Kidney (tissue), 14 donors: ENCODE results near the gene SFSWAP. TPM values are rescaled to one million over a fixed set of nuclear protein-coding genes. Genes with fewer than 3 reads are reported as not detected.

Source experiments
- DNase-seq, 5 donors: peaks; one replicate each; pipeline ENCODE4 v3.0.0-alpha.2; 2013 to 2020
- FAIRE-seq: peaks from 2 replicates; lab custom pipeline; 2012; peaks lifted over from hg19 to GRCh38; lab: Jason Lieb, UNC
- H3K27ac ChIP-seq, 2 donors: one replicate each; pipeline ENCODE4 v1.7.0; 2013; ENCODE audit warnings: low read depth in 2 of 2, low read length in 2 of 2, inconsistent platforms in 1 of 2
- H3K27me3 ChIP-seq: one replicate; pipeline ENCODE4 v1.7.1; 2013; ENCODE audit warnings: low read length, inconsistent platforms; ENCODE audit not compliant: control insufficient read depth, insufficient read depth
- H3K36me3 ChIP-seq, 3 donors: one replicate each; pipeline versions ENCODE4 v1.7.0 to v1.7.1; 2013; ENCODE audit warnings: low read length in 3 of 3, control low read depth in 1 of 3, inconsistent platforms in 1 of 3; ENCODE audit not compliant: insufficient read depth in 3 of 3, control insufficient read depth in 2 of 3
- H3K4me1 ChIP-seq, 3 donors: one replicate each; pipeline versions ENCODE4 v1.7.0 to v1.7.1; 2013; ENCODE audit warnings: low read length in 3 of 3, inconsistent platforms in 1 of 3, low read depth in 1 of 3; ENCODE audit not compliant: control insufficient read depth in 2 of 3, insufficient read depth in 2 of 3
- H3K4me3 ChIP-seq, 3 donors: one replicate each; pipeline versions ENCODE4 v1.7.0 to v1.8.1; 2013; ENCODE audit warnings: low read length in 3 of 3, control low read depth in 1 of 3, inconsistent platforms in 1 of 3
- H3K9ac ChIP-seq, 3 donors: one replicate each; pipeline versions ENCODE4 v1.7.0 to v1.7.1; 2013; ENCODE audit warnings: low read length in 3 of 3, control low read depth in 1 of 3, inconsistent platforms in 1 of 3
- H3K9me3 ChIP-seq, 3 donors: one replicate each; pipeline versions ENCODE4 v1.7.0 to v1.7.1; 2013; ENCODE audit warnings: low read length in 3 of 3, control low read depth in 1 of 3, inconsistent platforms in 1 of 3; ENCODE audit not compliant: control insufficient read depth in 2 of 3, insufficient read depth in 1 of 3
- intact Hi-C: fragments of 100-400 bp; cut with DNase I; formaldehyde crosslinking; loops from one replicate; pipeline ENCODE4 v1.11.1; 2022
- polyA plus RNA-seq: library from polyadenylated mRNA; stranded (reverse); fragments of 350-450 nt; fragmentation: Illumina TruSeq; extraction: RNeasy Lipid Tissue Mini Kit (QIAGEN cat#74804); gene quantifications from one replicate; pipeline ENCODE4 v1.2.3, GENCODE V29; 2014; ENCODE audit warnings: low read depth, low replicate concordance; ENCODE audit not compliant: insufficient read depth
- total RNA-seq: library from RNA; stranded (reverse); fragmentation: NEBNext Ultra II Directional; extraction: Animal tissue kit (Norgen Biotek cat#: 25700); gene quantifications from one replicate; pipeline ENCODE4 v1.2.1, GENCODE V29; 2021
- TF ChIP-seq, protein P1 (sequence below): IDR thresholded peaks from 3 replicates; pipeline ENCODE4 v1.5.1; 2012; ENCODE audit warnings: mild to moderate bottlenecking, moderate library complexity, borderline replicate concordance; ENCODE audit not compliant: insufficient read depth; ENCODE audit errors: extremely low read depth
- donor health status: control.
- donor health status: control.
- donor health status: control.
- donor health status: control.
- donor health status: control.
- donor health status: DM: yes; HTN: yes; CAD: no.
- donor health status: Normal renal cell carcinoma (clear cell type).

The SFSWAP gene
- total and polyA plus RNA-seq, 2 donors from 2014 or later, result 13.9 to 46.2 TPM

DNA sequence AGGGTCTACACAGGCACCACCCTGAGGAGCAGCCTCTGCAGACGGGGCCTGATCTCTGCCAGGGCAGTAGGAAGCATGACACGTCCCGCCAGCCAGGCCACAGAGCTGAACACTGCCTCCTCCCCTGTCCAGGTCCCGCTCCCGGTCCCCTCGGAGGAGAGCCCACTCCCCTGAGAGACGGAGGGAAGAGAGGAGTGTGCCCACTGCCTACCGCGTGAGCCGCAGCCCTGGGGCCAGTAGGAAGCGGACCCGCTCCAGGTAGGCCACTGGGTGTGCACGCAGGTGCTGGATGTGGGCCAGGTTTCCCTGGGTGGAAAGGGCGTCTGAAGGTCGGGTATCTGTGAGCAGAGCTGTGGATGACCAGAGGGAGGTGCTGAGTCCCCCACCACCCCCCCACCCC is 75.4 kb downstream of the SFSWAP start:
- FAIRE-seq, result no peak
- intact Hi-C loops, result no loop called here

DNA sequence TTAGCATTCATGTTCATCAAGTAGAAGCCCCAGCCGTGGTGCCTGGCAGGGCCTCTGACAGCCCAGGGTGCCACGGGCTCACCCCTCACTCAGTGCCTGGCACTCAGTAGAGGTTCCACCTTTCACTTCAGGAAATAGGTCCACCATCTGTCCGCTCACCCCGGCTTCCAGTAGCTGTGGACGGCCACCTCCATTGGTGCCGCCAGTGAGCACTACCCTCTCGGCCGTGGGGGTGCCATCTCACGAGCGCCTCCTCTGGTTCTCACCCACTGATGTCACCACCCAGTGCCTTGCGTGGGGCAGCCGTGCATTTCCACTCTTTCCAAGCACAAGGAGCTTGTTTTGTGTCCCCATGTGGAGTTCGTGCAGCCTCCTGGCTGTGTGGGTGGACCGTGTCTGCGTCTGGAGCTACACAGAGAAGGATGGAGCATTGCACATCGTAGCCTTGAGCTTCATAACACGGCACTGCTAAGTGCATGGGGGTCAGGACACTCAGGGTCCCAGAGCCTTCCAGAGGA is 76.3 kb downstream of the SFSWAP start:
- FAIRE-seq (no peak), DNase-seq (no peak)
- Histone ChIP-seq H3K4me1 (no peaks in the 10 kb centered on the region), H3K27me3 (no peaks in the 10 kb centered on the region), H3K9me3 (no peaks in the 10 kb centered on the region), H3K9ac (no peak overlapping the region), H3K4me3 (no peak overlapping the region), H3K36me3 (peaks cover 12 to 36% (median 25%) of the 10 kb centered on the region in 3 donors), H3K27ac (no peak overlapping the region)
- TF ChIP-seq, protein P1, sequence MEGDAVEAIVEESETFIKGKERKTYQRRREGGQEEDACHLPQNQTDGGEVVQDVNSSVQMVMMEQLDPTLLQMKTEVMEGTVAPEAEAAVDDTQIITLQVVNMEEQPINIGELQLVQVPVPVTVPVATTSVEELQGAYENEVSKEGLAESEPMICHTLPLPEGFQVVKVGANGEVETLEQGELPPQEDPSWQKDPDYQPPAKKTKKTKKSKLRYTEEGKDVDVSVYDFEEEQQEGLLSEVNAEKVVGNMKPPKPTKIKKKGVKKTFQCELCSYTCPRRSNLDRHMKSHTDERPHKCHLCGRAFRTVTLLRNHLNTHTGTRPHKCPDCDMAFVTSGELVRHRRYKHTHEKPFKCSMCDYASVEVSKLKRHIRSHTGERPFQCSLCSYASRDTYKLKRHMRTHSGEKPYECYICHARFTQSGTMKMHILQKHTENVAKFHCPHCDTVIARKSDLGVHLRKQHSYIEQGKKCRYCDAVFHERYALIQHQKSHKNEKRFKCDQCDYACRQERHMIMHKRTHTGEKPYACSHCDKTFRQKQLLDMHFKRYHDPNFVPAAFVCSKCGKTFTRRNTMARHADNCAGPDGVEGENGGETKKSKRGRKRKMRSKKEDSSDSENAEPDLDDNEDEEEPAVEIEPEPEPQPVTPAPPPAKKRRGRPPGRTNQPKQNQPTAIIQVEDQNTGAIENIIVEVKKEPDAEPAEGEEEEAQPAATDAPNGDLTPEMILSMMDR, result no peak
- intact Hi-C loops, result no loop called here

More for the DNA sequence above, 75.4 kb downstream of the SFSWAP start:
- Histone ChIP-seq H3K9me3 (no peaks in the 10 kb centered on the region), H3K27me3 (no peaks in the 10 kb centered on the region), H3K4me1 (no peaks in the 10 kb centered on the region), H3K9ac (no peak overlapping the region), H3K4me3 (no peak overlapping the region), H3K36me3 (peaks cover 7 to 31% (median 22%) of the 10 kb centered on the region in 3 donors), H3K27ac (no peak overlapping the region)
- DNase-seq, result no peak
- TF ChIP-seq, protein P1, result no peak

DNA sequence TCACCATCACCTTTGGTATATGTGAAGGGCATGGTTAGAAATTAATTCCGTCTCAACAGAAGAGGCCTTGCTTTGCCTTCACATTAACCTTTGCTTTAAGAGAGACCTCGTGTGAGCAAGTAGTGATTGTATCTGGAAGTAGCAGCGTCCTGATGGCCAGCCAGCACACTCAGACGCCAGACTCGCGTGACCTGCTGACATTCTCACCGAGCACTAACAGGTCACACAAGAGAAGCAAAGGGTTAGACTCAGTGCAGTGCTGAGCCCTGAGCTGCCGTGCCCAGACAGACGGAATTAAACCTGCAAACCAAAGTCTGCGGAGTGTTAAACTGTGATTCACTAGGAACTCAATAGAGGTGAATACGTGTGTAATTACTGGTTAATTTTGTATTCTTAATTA is 77.2 kb downstream of the SFSWAP start:
- Histone ChIP-seq H3K27me3 (no peaks in the 10 kb centered on the region), H3K9me3 (no peaks in the 10 kb centered on the region), H3K4me3 (no peak overlapping the region), H3K9ac (no peak overlapping the region), H3K27ac (no peak overlapping the region), H3K36me3 (peaks cover 12 to 37% (median 32%) of the 10 kb centered on the region in 3 donors), H3K4me1 (no peaks in the 10 kb centered on the region)
- TF ChIP-seq, protein P1, result no peak
- FAIRE-seq (no peak), DNase-seq (peak in 1 of 5 donors; percentile 32)
- intact Hi-C loops, result no loop called here

DNA sequence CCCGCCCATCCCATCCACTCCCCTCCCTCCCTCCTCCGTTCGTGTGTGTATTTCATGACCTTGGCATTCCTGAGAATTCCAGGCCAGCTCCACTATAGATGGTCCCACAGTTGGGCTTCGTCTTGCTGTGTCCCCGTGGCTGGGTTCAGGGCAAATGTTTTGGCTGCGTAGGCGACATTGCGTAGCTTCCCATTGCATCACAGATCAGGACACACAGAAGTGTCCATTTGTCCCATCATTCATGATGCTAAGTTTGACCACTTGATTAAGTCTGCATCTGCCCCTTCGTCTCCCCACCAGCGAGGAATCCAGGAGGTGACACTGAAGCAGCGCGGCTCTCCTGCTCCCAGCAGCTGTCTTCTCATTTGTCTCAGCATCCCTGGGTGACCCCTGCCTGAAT is 78.7 kb downstream of the SFSWAP start:
- Histone ChIP-seq H3K9ac (no peak overlapping the region), H3K27ac (no peak overlapping the region), H3K4me1 (no peaks in the 10 kb centered on the region), H3K4me3 (no peak overlapping the region), H3K27me3 (no peaks in the 10 kb centered on the region), H3K9me3 (no peaks in the 10 kb centered on the region), H3K36me3 (peaks cover 12 to 49% (median 33%) of the 10 kb centered on the region in 3 donors)
- intact Hi-C loops, result no loop called here
- TF ChIP-seq, protein P1, result no peak
- no peak for FAIRE-seq
- peak in 1 of 5 donors; percentile 18 for DNase-seq
